Measurements from ENCODE around the gene SLC39A6.
"Not testable (repeated sequence)": the region's sequence is repeated elsewhere in the genome, so short reads cannot be mapped to it uniquely, and the experiment has no call there.

The SLC39A6 gene

GRCh38 chr18:36135264-36135663 is 6.1 kb upstream of the SLC39A6 start:
- no peak for DNase-seq

DNA sequence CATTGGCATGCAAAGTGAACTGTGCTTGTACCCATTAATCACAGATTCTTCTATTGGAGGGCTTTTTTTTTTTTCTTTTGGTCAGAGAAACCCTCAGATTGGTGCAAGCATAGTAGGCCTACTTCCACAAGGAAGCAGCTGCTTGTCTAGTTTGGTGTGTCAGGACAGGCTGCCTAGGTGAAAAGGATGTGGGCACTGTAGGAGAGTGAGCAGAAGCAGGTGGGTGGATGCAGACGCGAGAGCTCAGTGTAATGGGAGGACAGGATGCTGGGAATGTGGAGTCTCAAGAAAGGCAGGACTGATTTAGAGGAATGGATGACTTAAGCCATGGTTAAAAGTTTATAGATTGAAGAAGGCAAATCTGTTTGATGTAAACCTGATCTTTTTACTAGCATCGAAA is 3.6 kb upstream of the SLC39A6 start:
- no peak for DNase-seq

- no peak for DNase-seq
These were observed 2.7 kb upstream of the SLC39A6 start for GRCh38 chr18:36131692-36132483.

DNA sequence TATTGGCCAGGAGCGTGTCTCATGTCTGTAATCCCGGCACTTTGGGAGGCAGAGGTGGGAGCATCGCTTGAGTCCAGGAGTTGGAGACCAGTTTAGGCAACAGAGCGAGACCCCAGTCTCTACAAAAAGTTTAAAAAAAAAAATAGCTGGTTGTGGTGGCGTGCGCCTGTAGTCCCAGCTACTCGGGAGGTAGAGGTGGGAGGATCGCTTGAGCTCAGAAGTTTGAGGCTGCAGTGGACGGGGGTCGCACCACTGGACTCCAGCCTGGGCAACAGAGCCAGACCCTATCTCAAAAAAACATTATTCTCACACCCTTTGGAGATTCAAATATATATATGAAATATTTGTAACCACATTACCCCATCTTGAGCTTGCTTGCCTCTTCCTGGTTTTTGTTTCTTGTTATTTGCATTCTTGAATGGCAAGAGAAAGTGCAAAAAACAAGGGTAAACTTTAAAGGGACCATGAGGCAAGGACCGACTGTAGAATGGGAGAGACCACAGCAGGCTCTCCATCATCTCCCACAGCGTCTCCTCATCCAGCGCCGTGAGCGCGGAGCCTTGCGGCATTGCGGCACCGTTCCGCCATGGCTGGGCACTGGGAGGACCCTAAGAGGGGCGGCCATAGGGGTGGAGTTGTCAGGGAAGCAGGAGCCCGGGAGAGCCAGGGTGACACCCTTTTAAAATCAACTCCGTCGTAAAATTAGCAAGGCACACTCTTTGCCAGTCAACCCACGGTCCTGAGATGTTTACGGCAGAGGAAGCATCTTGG is 1.9 kb upstream of the SLC39A6 start:
- no peak for DNase-seq

- DNase-seq = peak; percentile 24 to 37
These were observed 1.1 kb upstream of the SLC39A6 start for GRCh38 chr18:36130039-36130831.

- DNase-seq = no peak
These were observed 237 bp downstream of the SLC39A6 start for GRCh38 chr18:36128907-36129299.

- DNase-seq = peak in 1 of 2 donors; percentile 2
These were observed 640 bp downstream of the SLC39A6 start for GRCh38 chr18:36128530-36128870.

DNA sequence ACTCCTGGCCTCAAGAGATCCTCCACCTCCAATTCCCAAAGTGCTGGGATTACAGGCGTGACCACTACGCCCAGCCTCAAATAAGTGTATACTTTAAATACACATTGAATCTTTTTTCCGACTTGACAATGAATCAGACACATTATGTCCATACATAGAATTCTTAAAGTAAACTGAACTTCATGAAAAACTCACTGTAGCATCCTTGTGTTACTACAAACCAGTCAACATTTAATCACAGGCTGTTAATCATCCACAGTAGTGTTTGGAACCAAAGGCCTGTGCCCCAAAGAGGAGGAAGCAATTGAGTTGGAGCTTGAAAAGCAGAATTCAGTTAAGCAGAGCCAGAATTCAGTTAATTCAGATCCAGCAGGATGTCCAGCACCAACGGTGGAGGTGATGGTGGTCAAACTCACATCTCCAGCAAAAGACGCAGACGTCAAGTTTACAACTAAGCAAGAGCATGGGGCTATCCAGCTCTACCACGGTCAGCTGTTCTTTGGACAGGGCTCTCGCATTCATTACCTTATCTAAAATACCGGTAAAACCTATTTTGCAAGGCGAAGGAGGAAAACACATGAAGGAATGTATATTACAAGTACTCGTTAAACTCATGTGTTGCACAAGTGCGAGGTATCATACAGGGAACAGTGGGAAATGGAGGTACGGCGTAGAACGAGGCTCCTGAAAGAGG is 1.2 kb downstream of the SLC39A6 start:
- peak in 1 of 2 donors; percentile 7 for DNase-seq

DNA sequence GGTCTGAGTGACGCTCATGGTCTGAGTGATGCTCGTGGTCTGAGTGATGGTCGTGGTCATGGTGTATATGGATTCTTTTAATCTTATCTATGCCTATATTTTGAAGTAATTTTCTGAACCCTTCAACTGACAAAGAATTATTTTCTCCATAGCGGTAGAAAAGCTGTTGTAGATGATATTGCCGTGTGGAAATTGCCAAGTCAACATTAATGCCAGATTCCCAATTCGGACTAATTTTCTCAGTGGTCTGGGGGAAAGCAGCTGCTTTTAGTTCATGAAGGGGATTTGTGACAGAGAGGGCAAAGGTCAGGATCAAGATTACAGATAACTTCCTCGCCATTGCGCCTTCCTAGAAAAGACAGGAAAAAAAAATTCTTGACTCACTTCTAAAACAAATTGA is 2.5 kb downstream of the SLC39A6 start:
- DNase-seq = no peak

GRCh38 chr18:36124841-36125240 is 4.3 kb downstream of the SLC39A6 start:
- no peak for DNase-seq

GRCh38 chr18:36120297-36120696 is 8.8 kb downstream of the SLC39A6 start:
- no peak for DNase-seq

- DNase-seq = not testable (repeated sequence)
These were observed 12.4 kb downstream of the SLC39A6 start for GRCh38 chr18:36116771-36117170.

DNA sequence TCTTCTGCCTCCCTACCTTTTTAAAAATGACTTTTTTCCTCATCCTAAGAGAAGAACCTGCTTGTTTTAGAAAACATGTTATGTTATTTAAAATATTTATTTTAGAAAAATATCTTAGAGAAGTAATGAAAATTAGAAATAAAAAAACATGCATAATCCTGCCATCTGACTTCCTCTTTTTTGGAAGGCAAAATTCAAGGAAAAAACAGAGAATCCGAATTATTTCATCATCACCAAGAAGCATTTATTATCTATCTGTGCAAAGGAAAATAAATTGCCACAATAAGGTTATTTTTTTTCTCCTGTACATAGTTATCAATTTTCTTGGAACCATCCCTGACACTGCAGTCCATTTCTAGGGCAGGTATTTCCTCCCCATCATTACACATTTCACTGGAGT is 14.4 kb downstream of the SLC39A6 start:
- DNase-seq = no peak

- DNase-seq = no peak
These were observed 14.9 kb downstream of the SLC39A6 start for GRCh38 chr18:36114251-36114650.

GRCh38 chr18:36112302-36112701 is 16.8 kb downstream of the SLC39A6 start:
- no peak for DNase-seq

- no peak for DNase-seq
These were observed 19.4 kb downstream of the SLC39A6 start for GRCh38 chr18:36109737-36110136.

DNA sequence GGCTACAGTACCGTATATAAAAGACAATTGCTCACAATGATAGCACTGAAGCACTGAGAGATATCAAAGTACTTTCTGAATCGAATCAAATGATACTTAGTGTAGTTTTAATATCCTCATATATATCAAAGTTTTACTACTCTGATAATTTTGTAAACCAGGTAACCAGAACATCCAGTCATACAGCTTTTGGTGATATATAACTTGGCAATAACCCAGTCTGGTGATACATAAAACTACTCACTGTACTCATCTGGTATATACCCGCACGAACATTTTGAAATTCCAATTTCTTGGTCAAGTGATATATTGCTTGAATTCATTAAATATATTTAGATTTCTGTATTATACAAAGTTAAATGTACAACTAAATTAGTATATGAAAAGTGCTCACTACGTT is 20.5 kb downstream of the SLC39A6 start:
- no peak for DNase-seq

DNA sequence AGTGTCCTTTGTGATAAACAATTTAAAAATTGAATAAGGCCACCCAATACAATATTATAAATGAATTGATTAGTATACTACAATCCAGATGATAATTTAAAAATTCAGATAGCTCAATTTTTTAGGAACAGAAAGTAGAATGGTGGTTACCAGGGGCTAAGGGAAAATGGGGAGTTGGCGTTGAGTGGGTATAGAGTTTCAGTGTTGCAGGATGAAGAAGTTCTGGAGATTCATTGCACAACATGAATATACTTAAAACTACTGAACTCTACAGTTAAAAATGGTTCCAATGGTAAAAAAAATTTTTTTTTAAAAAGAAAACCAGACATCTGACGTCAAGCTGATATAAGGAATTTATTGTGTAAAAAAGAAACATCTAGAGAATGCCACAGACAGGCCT is 20.9 kb downstream of the SLC39A6 start:
- peak; percentile 51 to 71 for DNase-seq

DNA sequence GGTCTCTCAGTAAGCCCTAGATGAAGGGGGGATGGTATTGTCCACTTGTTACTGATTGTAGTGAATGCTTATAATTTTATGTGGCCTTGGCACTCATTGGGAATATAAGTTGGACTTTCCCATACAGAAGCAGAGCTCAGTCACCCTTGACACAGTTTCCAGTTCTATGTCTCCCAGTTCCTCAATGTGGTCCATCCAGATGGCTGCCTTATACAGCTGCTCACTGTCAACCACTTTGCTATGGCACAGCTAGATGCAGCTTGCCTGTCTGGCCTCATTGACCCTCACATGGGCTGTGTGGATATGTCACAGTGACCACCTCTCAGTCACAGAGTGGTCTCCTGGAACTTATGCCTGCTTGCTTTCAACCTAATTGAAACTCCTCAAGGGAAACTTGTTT is 21.7 kb downstream of the SLC39A6 start:
- peak in 1 of 2 donors; percentile 46 for DNase-seq

GRCh38 chr18:36104749-36105148 is 24.4 kb downstream of the SLC39A6 start:
- no peak for DNase-seq

- no peak for DNase-seq
These were observed 27.2 kb downstream of the SLC39A6 start for GRCh38 chr18:36101943-36102342.

DNA sequence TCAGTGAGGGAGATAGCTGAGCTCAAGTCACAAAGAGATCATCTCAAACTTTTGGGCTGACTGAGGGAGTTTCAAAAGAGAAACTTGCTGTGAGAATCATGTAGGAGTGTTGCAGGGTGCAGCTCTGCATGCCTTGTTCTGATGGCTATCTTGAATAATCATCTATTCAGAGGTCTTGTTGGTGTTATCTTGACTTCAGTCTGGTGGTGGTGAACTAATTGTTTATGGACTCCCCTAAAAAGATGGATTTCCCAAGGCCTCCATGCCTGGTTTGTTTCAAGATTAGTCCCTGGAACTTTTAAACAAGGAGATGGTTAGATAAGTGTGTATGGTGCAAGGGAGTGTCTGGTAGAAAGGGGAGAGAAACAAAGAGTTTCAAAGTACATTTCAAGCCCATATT is 29.8 kb downstream of the SLC39A6 start:
- no peak for DNase-seq

GRCh38 chr18:36096955-36097354 is 32.2 kb downstream of the SLC39A6 start:
- DNase-seq = no peak
